ENCODE results near the gene ZNF155. TPM values are rescaled to one million over a fixed set of nuclear protein-coding genes. Genes with fewer than 3 reads are reported as not detected.

The ZNF155 gene
- total and polyA plus RNA-seq, 10 of the 15 experiments (the other 5 are each of a cell fraction or from before 2014, with no cell fraction given) = 2.4 to 12.2 (median 5.6) TPM

DNA sequence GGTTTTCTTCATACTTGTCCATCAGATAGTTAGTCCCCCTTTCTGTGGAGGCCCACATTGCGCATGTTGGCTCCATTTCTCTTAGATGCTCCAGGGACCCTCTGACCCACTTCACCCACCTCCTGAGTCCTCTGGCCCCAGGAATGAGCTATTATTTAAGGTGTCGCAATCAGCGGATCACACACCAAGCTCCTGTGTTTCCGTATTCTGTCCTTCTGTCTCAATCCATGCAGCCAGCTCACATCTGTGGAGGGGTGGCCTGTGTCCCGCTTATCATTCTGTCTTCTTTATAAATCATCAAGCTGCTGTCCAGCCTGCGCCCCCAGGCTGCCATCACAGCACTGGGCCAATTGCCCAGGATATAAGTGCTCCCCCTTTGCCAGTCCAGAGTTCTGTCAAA is 23.5 kb downstream of the ZNF155 start:
- ChIA-PET RAD21 (ENCODE audit: unreplicated experiment) (no interaction called here), SMC1A (ENCODE audit: uncharacterized antibody, unreplicated experiment) (no interaction called here), CTCF (no interaction called here), POLR2A (no interaction called here)
- H3K9ac ChIP-seq (ENCODE audit: control insufficient read depth, insufficient read depth, low read length) = no peak overlapping the region
- 97% methylated on average over 6 of the region's 6 CpGs for WGBS (ENCODE audit: insufficient coverage, insufficient replicate concordance, low lambda C conversion rate, missing lambda C conversion rate)
- in situ Hi-C loops (cut with MboI) (no loop called here), intact Hi-C loops (cut with micrococcal nuclease; ENCODE audit: unreplicated experiment) (no loop called here)
- no peak overlapping the region for H3K27ac ChIP-seq (ENCODE audit: control insufficient read depth, insufficient read depth)
- H3K79me2 ChIP-seq (ENCODE audit: control insufficient read depth, insufficient read depth, low read length) = peaks cover 12% of the 10 kb centered on the region
- H3K27me3 ChIP-seq (replicated peaks in 1 of 2; ENCODE audit: control insufficient read depth in 2 of 2, insufficient read depth in 2 of 2, low read length in 1 of 2) = no peaks in the 10 kb centered on the region
- no peak overlapping the region for H3K4me3 ChIP-seq
- H3K4me1 ChIP-seq (ENCODE audit: control insufficient read depth, insufficient read depth, low read length) = peaks cover 3% of the 10 kb centered on the region; the same call in 1 of the 2 replicates
- DNase-seq (ENCODE audit: low read depth, low spot score) (no peak), ATAC-seq (no peak), FAIRE-seq (no peak)
- TF ChIP-seq, protein P1, sequence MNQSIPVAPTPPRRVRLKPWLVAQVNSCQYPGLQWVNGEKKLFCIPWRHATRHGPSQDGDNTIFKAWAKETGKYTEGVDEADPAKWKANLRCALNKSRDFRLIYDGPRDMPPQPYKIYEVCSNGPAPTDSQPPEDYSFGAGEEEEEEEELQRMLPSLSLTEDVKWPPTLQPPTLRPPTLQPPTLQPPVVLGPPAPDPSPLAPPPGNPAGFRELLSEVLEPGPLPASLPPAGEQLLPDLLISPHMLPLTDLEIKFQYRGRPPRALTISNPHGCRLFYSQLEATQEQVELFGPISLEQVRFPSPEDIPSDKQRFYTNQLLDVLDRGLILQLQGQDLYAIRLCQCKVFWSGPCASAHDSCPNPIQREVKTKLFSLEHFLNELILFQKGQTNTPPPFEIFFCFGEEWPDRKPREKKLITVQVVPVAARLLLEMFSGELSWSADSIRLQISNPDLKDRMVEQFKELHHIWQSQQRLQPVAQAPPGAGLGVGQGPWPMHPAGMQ (IDR thresholded peaks at IDR 0.05; ENCODE audit: borderline replicate concordance) = no peak
- no peak for TF ChIP-seq BCL11A (IDR thresholded peaks at IDR 0.05; ENCODE audit: low read depth, low read length)
- TF ChIP-seq FOXM1 (IDR thresholded peaks at IDR 0.05; ENCODE audit: low read depth, low read length) = no peak
- TF ChIP-seq, protein P2, sequence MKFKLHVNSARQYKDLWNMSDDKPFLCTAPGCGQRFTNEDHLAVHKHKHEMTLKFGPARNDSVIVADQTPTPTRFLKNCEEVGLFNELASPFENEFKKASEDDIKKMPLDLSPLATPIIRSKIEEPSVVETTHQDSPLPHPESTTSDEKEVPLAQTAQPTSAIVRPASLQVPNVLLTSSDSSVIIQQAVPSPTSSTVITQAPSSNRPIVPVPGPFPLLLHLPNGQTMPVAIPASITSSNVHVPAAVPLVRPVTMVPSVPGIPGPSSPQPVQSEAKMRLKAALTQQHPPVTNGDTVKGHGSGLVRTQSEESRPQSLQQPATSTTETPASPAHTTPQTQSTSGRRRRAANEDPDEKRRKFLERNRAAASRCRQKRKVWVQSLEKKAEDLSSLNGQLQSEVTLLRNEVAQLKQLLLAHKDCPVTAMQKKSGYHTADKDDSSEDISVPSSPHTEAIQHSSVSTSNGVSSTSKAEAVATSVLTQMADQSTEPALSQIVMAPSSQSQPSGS (IDR thresholded peaks at IDR 0.05; ENCODE audit: low read length) = no peak
- no peak for TF ChIP-seq RAD51 (IDR thresholded peaks at IDR 0.05)
- no peak for TF ChIP-seq KDM1A (IDR thresholded peaks at IDR 0.05; ENCODE audit: borderline replicate concordance)
- TF ChIP-seq, protein P3, sequence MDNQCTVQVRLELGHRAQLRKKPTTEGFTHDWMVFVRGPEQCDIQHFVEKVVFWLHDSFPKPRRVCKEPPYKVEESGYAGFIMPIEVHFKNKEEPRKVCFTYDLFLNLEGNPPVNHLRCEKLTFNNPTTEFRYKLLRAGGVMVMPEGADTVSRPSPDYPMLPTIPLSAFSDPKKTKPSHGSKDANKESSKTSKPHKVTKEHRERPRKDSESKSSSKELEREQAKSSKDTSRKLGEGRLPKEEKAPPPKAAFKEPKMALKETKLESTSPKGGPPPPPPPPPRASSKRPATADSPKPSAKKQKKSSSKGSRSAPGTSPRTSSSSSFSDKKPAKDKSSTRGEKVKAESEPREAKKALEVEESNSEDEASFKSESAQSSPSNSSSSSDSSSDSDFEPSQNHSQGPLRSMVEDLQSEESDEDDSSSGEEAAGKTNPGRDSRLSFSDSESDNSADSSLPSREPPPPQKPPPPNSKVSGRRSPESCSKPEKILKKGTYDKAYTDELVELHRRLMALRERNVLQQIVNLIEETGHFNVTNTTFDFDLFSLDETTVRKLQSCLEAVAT (IDR thresholded peaks at IDR 0.05) = no peak
- no peak for TF ChIP-seq ZNF217 (IDR thresholded peaks at IDR 0.05)
- no peak for TF ChIP-seq IKZF1 (conservative IDR thresholded peaks at IDR 0.05)
- TF ChIP-seq SREBF2 (IDR thresholded peaks at IDR 0.05; ENCODE audit: low read length) = no peak
- TF ChIP-seq LARP7 (IDR thresholded peaks at IDR 0.05) = no peak
- peaks cover 28% of the 10 kb centered on the region for H3K9me3 ChIP-seq (replicated peaks; ENCODE audit: control insufficient read depth, insufficient read depth, low read length)
- no peak overlapping the region for H3K4me2 ChIP-seq (ENCODE audit: control insufficient read depth, insufficient read depth)
- no peak overlapping the region for H2AFZ ChIP-seq (ENCODE audit: control insufficient read depth, low read depth, low read length)
- H4K20me1 ChIP-seq (ENCODE audit: control insufficient read depth, insufficient read depth) = no peaks in the 10 kb centered on the region
- peaks cover 8 to 37% of the 10 kb centered on the region in 2 experiments for H3K36me3 ChIP-seq (ENCODE audit: control insufficient read depth in 2 of 2, insufficient read depth in 2 of 2, low read length in 1 of 2)
- BruUV-seq (replicated peaks) = no TSS peak
